H1 (cell line): ENCODE results near the gene FAM149B1. TPM values are rescaled to one million over a fixed set of nuclear protein-coding genes. Genes with fewer than 3 reads are reported as not detected.

Experiments
- CTCF ChIA-PET: fragments of 300-600 bp; sonication (Branson Sonifier 250); formaldehyde crosslinking; loops from one replicate; lab custom pipeline; 2021; ENCODE audit not compliant: partially characterized antibody; lab: Charles Lee
- POLR2A ChIA-PET: fragments of 300-600 bp; sonication (Branson Sonifier 250); formaldehyde crosslinking; loops from one replicate; lab custom pipeline; 2021; ENCODE audit warnings: inconsistent platforms; ENCODE audit not compliant: partially characterized antibody; lab: Charles Lee
- DNase-seq, 2 experiments: peaks; one replicate each; pipeline versions ENCODE4 v3.0.0 to v3.0.0-alpha.2; 2010 to 2022; ENCODE audit warnings: low spot score in 2 of 2, low read depth in 1 of 2, mixed read lengths in 1 of 2
- FAIRE-seq: peaks from 2 replicates; lab custom pipeline; 2011; peaks lifted over from hg19 to GRCh38; lab: Jason Lieb, UNC
- H2AFZ ChIP-seq: 2 replicates; pipeline ENCODE4 v1.8.1; 2012; ENCODE audit warnings: low read length, inconsistent platforms
- H2AK5ac ChIP-seq: 2 replicates; pipeline ENCODE4 v1.6.1; 2013; ENCODE audit warnings: low read depth, low read length
- H2BK120ac ChIP-seq: replicated peaks from 2 replicates; pipeline ENCODE3; 2013; ENCODE audit warnings: low read depth, low read length, inconsistent platforms
- H2BK12ac ChIP-seq: 2 replicates; pipeline ENCODE4 v1.6.1; 2013; ENCODE audit warnings: low read depth, low read length
- H2BK15ac ChIP-seq: 2 replicates; pipeline ENCODE4 v1.6.1; 2013; ENCODE audit warnings: low read length
- H2BK20ac ChIP-seq: 2 replicates; pipeline ENCODE4 v1.6.1; 2013; ENCODE audit warnings: low read length
- H2BK5ac ChIP-seq: 2 replicates; pipeline ENCODE4 v1.6.1; 2013; ENCODE audit warnings: low read depth, low read length
- H3K14ac ChIP-seq: 2 replicates; pipeline ENCODE4 v1.6.1; 2013; ENCODE audit warnings: inconsistent platforms; ENCODE audit not compliant: insufficient read length
- H3K18ac ChIP-seq: 2 replicates; pipeline ENCODE4 v1.6.1; 2013; ENCODE audit warnings: low read length; ENCODE audit errors: extremely low read depth
- H3K23ac ChIP-seq: 2 replicates; pipeline ENCODE4 v1.6.1; 2013; ENCODE audit warnings: inconsistent platforms; ENCODE audit not compliant: insufficient read length
- H3K23me2 ChIP-seq: 2 replicates; pipeline ENCODE4 v1.6.1; 2013; ENCODE audit warnings: low read depth, low read length
- H3K27ac ChIP-seq: 2 replicates; pipeline ENCODE4 v1.6.1; 2011; ENCODE audit warnings: low read depth, low read length, inconsistent platforms
- H3K27me3 ChIP-seq, 4 experiments: replicated peaks in 1 of 4; 1 replicate in 1 of 4; 2 replicates in 3 of 4; pipeline versions ENCODE4 v1.6.1 to v1.8.1; 2011 to 2013; ENCODE audit warnings: low read length in 3 of 4, mild to moderate bottlenecking in 3 of 4, inconsistent platforms in 2 of 4, mixed read lengths in 2 of 4, moderate library complexity in 1 of 4; ENCODE audit not compliant: control insufficient read depth in 3 of 4, insufficient read depth in 3 of 4; ENCODE audit errors: extremely low read depth in 1 of 4
- H3K36me3 ChIP-seq, 4 experiments: 2 replicates each; pipeline versions ENCODE4 v1.6.1 to v1.8.1; 2011 to 2013; ENCODE audit warnings: mild to moderate bottlenecking in 4 of 4, low read length in 3 of 4, moderate library complexity in 2 of 4, control low read depth in 1 of 4, inconsistent platforms in 1 of 4; ENCODE audit not compliant: insufficient read depth in 4 of 4, control insufficient read depth in 2 of 4
- H3K4ac ChIP-seq: replicated peaks from 2 replicates; pipeline ENCODE3; 2013; ENCODE audit warnings: low read length, low read depth, mixed read lengths, inconsistent platforms; ENCODE audit not compliant: insufficient read length
- H3K4me1 ChIP-seq, 4 experiments: replicated peaks in 1 of 4; 1 replicate in 1 of 4; 2 replicates in 3 of 4; pipeline versions ENCODE4 v1.6.1 to v1.8.1; 2011 to 2013; ENCODE audit warnings: low read length in 3 of 4, inconsistent platforms in 2 of 4, mixed read lengths in 1 of 4; ENCODE audit not compliant: insufficient read depth in 4 of 4, control insufficient read depth in 3 of 4
- H3K4me2 ChIP-seq, 2 experiments: 2 replicates each; pipeline versions ENCODE4 v1.6.1 to v1.8.1; 2011 to 2013; ENCODE audit warnings: low read depth in 2 of 2, low read length in 2 of 2, control low read depth in 1 of 2, inconsistent platforms in 1 of 2, mild to moderate bottlenecking in 1 of 2; ENCODE audit not compliant: insufficient read depth in 1 of 2
- H3K4me3 ChIP-seq, 4 experiments: fragments of 200-600, 300-600 bp in 1 of 4; sonication (generic), shearing (Covaris generic), sonication (Bioruptor Twin) in 1 of 4; 2 replicates each; pipeline versions ENCODE4 v1.5.1 to v1.8.1; 2011 to 2016; ENCODE audit warnings: low read length in 4 of 4, low read depth in 3 of 4, control low read depth in 2 of 4, inconsistent platforms in 2 of 4, mild to moderate bottlenecking in 2 of 4, mixed read lengths in 1 of 4, moderate library complexity in 1 of 4; ENCODE audit not compliant: insufficient read depth in 2 of 4; ENCODE audit errors: extremely low read depth in 1 of 4
- H3K56ac ChIP-seq: replicated peaks from 2 replicates; pipeline ENCODE3; 2013; ENCODE audit warnings: low read depth, mild to moderate bottlenecking, mixed read lengths, low read length, inconsistent platforms; ENCODE audit not compliant: insufficient read length
- H3K79me1 ChIP-seq: 2 replicates; pipeline ENCODE4 v1.6.1; 2013; ENCODE audit warnings: low read depth, low read length, control low read depth
- H3K79me2 ChIP-seq, 2 experiments: 2 replicates each; pipeline versions ENCODE4 v1.6.1 to v1.8.1; 2012 to 2013; ENCODE audit warnings: low read length in 2 of 2, mild to moderate bottlenecking in 2 of 2, inconsistent platforms in 1 of 2; ENCODE audit not compliant: insufficient read depth in 2 of 2, control insufficient read depth in 1 of 2
- H3K9ac ChIP-seq, 4 experiments: replicated peaks in 1 of 4; 1 replicate in 1 of 4; 2 replicates in 3 of 4; pipeline versions ENCODE4 v1.6.1 to v1.8.1; 2011 to 2013; ENCODE audit warnings: low read depth in 3 of 4, low read length in 3 of 4, control low read depth in 2 of 4, mild to moderate bottlenecking in 2 of 4, moderate library complexity in 2 of 4, inconsistent platforms in 1 of 4; ENCODE audit errors: extremely low read depth in 1 of 4
- H3K9me3 ChIP-seq, 2 experiments: 2 replicates each; pipeline versions ENCODE4 v1.6.1 to v1.8.1; 2012 to 2013; ENCODE audit warnings: mild to moderate bottlenecking in 2 of 2, moderate library complexity in 2 of 2, control low read depth in 1 of 2, inconsistent platforms in 1 of 2, low read depth in 1 of 2, low read length in 1 of 2, mixed read lengths in 1 of 2; ENCODE audit not compliant: insufficient read depth in 2 of 2
- H4K20me1 ChIP-seq, 2 experiments: replicated peaks in 1 of 2; 2 replicates each; pipeline versions ENCODE3 to v1.8.1; 2011 to 2013; ENCODE audit warnings: inconsistent platforms in 2 of 2, low read length in 2 of 2, mild to moderate bottlenecking in 1 of 2; ENCODE audit not compliant: insufficient read depth in 2 of 2, control insufficient read depth in 1 of 2
- H4K5ac ChIP-seq: 2 replicates; pipeline ENCODE4 v1.6.1; 2013; ENCODE audit warnings: low read length, low read depth, mixed read lengths, inconsistent platforms; ENCODE audit not compliant: insufficient read length
- H4K8ac ChIP-seq: 2 replicates; pipeline ENCODE4 v1.8.0; 2013; ENCODE audit warnings: mild to moderate bottlenecking, moderate library complexity, low read length, inconsistent platforms; ENCODE audit not compliant: insufficient read depth; ENCODE audit errors: extremely low read depth
- H4K91ac ChIP-seq: replicated peaks from 2 replicates; pipeline ENCODE3; 2013; ENCODE audit warnings: low read length, mixed read lengths, inconsistent platforms; ENCODE audit not compliant: insufficient read length
- EGR1 ChIP-seq: IDR thresholded peaks from 2 replicates; pipeline ENCODE4 v1.6.1; 2011; ENCODE audit warnings: low read depth, low read length, borderline replicate concordance
- SAP30 ChIP-seq: fragments of 300-600 bp; sonication (generic); IDR thresholded peaks from 2 replicates; pipeline ENCODE4 v1.7.1; 2012; ENCODE audit warnings: low read length, moderate library complexity, mild to moderate bottlenecking, inconsistent platforms; ENCODE audit not compliant: insufficient read depth, insufficient replicate concordance
- TCF12 ChIP-seq: IDR thresholded peaks from 2 replicates; pipeline ENCODE4 v1.6.1; 2011; ENCODE audit warnings: low read depth, mild to moderate bottlenecking, low read length
- USF2 ChIP-seq: IDR thresholded peaks from 2 replicates; pipeline ENCODE4 v1.6.1; 2011; ENCODE audit warnings: low read length, improper control_type of control experiment
- WGBS, 2 experiments: shearing (Covaris generic) in 1 of 2; methylation state at CpG; one replicate each; pipeline versions ENCODE4 v1.1.6 to v1.1.7; 2013 to 2015; ENCODE audit warnings: low lambda C conversion rate in 2 of 2, mixed read lengths in 2 of 2, inconsistent platforms in 1 of 2, low coverage in 1 of 2, missing lambda C conversion rate in 1 of 2; ENCODE audit not compliant: insufficient replicate concordance in 2 of 2, insufficient coverage in 1 of 2, insufficient read length in 1 of 2; ENCODE audit errors: extremely low coverage in 1 of 2, missing lambda C conversion rate in 1 of 2; 5-methylcytosine and 5-hydroxymethylcytosine counted together
- polyA plus RNA-seq, 7 experiments: library from polyadenylated mRNA; depleted of rRNA in 3 of 7; stranded (reverse) in 5 of 7; unstranded in 2 of 7; fragments of >200 nt in 5 of 7; fragments of 200-250 nt in 2 of 7; gene quantifications; 1 replicate in 5 of 7; 2 replicates in 1 of 7; 4 replicates in 1 of 7; pipeline versions ENCODE4 v1.2.1 to v1.2.3, GENCODE V29; 2011 to 2013; ENCODE audit warnings: missing spikeins in 2 of 7, mixed read lengths in 2 of 7
- total RNA-seq: library from RNA; stranded (reverse); fragmentation: NEBNext Ultra II Directional; extraction: Animal tissue kit (Norgen Biotek cat#: 25700); gene quantifications from 2 replicates; pipeline ENCODE4 v1.2.1, GENCODE V29; 2021
- TF ChIP-seq, protein P1 (sequence below), 3 experiments: IDR thresholded peaks; 1 replicate in 2 of 3; 2 replicates in 1 of 3; pipeline versions ENCODE4 v1.5.1 to v1.6.1; 2011; ENCODE audit warnings: low read length in 3 of 3, mild to moderate bottlenecking in 3 of 3, inconsistent platforms in 2 of 3, low read depth in 1 of 3, moderate library complexity in 1 of 3; ENCODE audit not compliant: insufficient read depth in 1 of 3; ENCODE audit errors: control extremely low read depth in 1 of 3

Gene FAM149B1
- total and polyA plus RNA-seq, 2 of the 8 experiments (the other 6 are each of a cell fraction or from before 2014, with no cell fraction given) = 16.8 to 21.9 TPM

- Histone ChIP-seq H4K5ac (no peak overlapping the region), H2BK20ac (no peak overlapping the region), H4K8ac (no peak overlapping the region), H3K79me2 (no peaks in the 10 kb centered on the region), H2BK12ac (no peak overlapping the region)
- TF ChIP-seq EGR1 (no peak), SAP30 (no peak), TCF12 (no peak), USF2 (no peak)
- TF ChIP-seq, protein P1, sequence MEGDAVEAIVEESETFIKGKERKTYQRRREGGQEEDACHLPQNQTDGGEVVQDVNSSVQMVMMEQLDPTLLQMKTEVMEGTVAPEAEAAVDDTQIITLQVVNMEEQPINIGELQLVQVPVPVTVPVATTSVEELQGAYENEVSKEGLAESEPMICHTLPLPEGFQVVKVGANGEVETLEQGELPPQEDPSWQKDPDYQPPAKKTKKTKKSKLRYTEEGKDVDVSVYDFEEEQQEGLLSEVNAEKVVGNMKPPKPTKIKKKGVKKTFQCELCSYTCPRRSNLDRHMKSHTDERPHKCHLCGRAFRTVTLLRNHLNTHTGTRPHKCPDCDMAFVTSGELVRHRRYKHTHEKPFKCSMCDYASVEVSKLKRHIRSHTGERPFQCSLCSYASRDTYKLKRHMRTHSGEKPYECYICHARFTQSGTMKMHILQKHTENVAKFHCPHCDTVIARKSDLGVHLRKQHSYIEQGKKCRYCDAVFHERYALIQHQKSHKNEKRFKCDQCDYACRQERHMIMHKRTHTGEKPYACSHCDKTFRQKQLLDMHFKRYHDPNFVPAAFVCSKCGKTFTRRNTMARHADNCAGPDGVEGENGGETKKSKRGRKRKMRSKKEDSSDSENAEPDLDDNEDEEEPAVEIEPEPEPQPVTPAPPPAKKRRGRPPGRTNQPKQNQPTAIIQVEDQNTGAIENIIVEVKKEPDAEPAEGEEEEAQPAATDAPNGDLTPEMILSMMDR (IDR thresholded peaks at IDR 0.05; ENCODE audit: control extremely low read depth in 1 of 3, insufficient read depth in 1 of 3, low read depth in 1 of 3, low read length in 3 of 3) = no peak
- TF ChIP-seq, all 59 proteins: peak for 0
- H2BK120ac ChIP-seq = no peak overlapping the region
- no peaks in the 10 kb centered on the region for H3K23me2 ChIP-seq
- no peak overlapping the region for H3K4me3 ChIP-seq
- H3K79me1 ChIP-seq = no peaks in the 10 kb centered on the region
- no peak overlapping the region for H3K4ac ChIP-seq
- no peaks in the 10 kb centered on the region for H3K4me1 ChIP-seq
- WGBS, 2 experiments = 89% methylated on average over 4 of the region's 4 CpGs; no CpG with 5 or more reads in 1 of the 2 experiments
- no peaks in the 10 kb centered on the region for H3K27me3 ChIP-seq
- H4K20me1 ChIP-seq = no peaks in the 10 kb centered on the region
- CTCF ChIA-PET = interaction anchor here (1.6 kb wide), 1 partner anchor 401 kb away, joined by 3 read pairs; no protein-coding TSS in a partner anchor
- POLR2A ChIA-PET = no interaction called here
- H4K91ac ChIP-seq = no peak overlapping the region
- H3K27ac ChIP-seq = no peak overlapping the region
- H2BK5ac ChIP-seq = no peak overlapping the region
- no peak overlapping the region for H3K56ac ChIP-seq
- FAIRE-seq = no peak
- H3K9me3 ChIP-seq = peaks cover 9 to 13% of the 10 kb centered on the region in 2 experiments
- H2AK5ac ChIP-seq = no peak overlapping the region
- no peak overlapping the region for H3K14ac ChIP-seq
- H3K9ac ChIP-seq = no peak overlapping the region
- H2AFZ ChIP-seq = no peak overlapping the region
- H3K23ac ChIP-seq = no peak overlapping the region
- DNase-seq = no peak
- no peak overlapping the region for H3K4me2 ChIP-seq
- no peak overlapping the region for H3K18ac ChIP-seq
- H2BK15ac ChIP-seq = no peak overlapping the region
- H3K36me3 ChIP-seq = peaks cover 0 to 6% (median 1%) of the 10 kb centered on the region in 4 experiments; a peak in 2 of 8 replicates
Measured at GRCh38 chr10:73211106-73211811, 43.3 kb downstream of the FAM149B1 start.
